Stimulated activated CD4-positive, alpha-beta T cell treated with anti-CD3 and anti-CD28 coated beads, Interleukin-15, amount 100 ng/mL, for 48 hours (primary cell): Measurements from ENCODE around the gene ANKS3.
"Not testable (repeated sequence)": the region's sequence is repeated elsewhere in the genome, so short reads cannot be mapped to it uniquely, and the experiment has no call there.

Source experiments
- DNase-seq, 2 donors: peaks; one replicate each; pipeline ENCODE4 v3.0.0-alpha.2; 2020; ENCODE audit warnings: low read depth in 2 of 2

ANKS3 gene

GRCh38 chr16:4755687-4756086 lies 21.6 kb upstream of the ANKS3 start:
- DNase-seq, result no peak

GRCh38 chr16:4754865-4755264 lies 20.8 kb upstream of the ANKS3 start:
- no peak for DNase-seq

GRCh38 chr16:4753227-4753626 lies 19.2 kb upstream of the ANKS3 start:
- no peak for DNase-seq

GRCh38 chr16:4752351-4753100 lies 18.5 kb upstream of the ANKS3 start:
- DNase-seq, result no peak

GRCh38 chr16:4750896-4751295 lies 16.8 kb upstream of the ANKS3 start:
- DNase-seq, result no peak

GRCh38 chr16:4749700-4750257 lies 15.7 kb upstream of the ANKS3 start:
- no peak for DNase-seq

- no peak for DNase-seq
These were observed 14.8 kb upstream of the ANKS3 start for GRCh38 chr16:4748682-4749411.

GRCh38 chr16:4747906-4748681 lies 14.0 kb upstream of the ANKS3 start:
- DNase-seq, result no peak

GRCh38 chr16:4746991-4747574 lies 13.0 kb upstream of the ANKS3 start:
- no peak for DNase-seq

GRCh38 chr16:4746215-4746614 lies 12.1 kb upstream of the ANKS3 start:
- DNase-seq, result no peak

GRCh38 chr16:4745274-4745569 lies 11.2 kb upstream of the ANKS3 start:
- no peak for DNase-seq

- DNase-seq, result no peak
These were observed 10.6 kb upstream of the ANKS3 start for GRCh38 chr16:4744555-4745273.

GRCh38 chr16:4743226-4743878 lies 9.3 kb upstream of the ANKS3 start:
- DNase-seq, result no peak

- DNase-seq, result not testable (repeated sequence)
These were observed 4.3 kb upstream of the ANKS3 start for GRCh38 chr16:4738370-4738769.

GRCh38 chr16:4737545-4737944 lies 3.5 kb upstream of the ANKS3 start:
- DNase-seq, result no peak

GRCh38 chr16:4736546-4736945 lies 2.5 kb upstream of the ANKS3 start:
- no peak for DNase-seq

GRCh38 chr16:4734730-4735535 lies 862 bp upstream of the ANKS3 start:
- peak; percentile 82 to 93 for DNase-seq

- DNase-seq, result no peak
These were observed 366 bp downstream of the ANKS3 start for GRCh38 chr16:4733747-4734062.

GRCh38 chr16:4733211-4733742 lies 794 bp downstream of the ANKS3 start:
- DNase-seq, result no peak

- DNase-seq, result no peak
These were observed 4.2 kb downstream of the ANKS3 start for GRCh38 chr16:4729876-4730275.
